ENCODE results near the gene SLC49A3.

GRCh38 chr4:648579-649292, 40.2 kb downstream of the SLC49A3 start:
- TF ChIP-seq CTCF (IDR thresholded peaks at IDR 0.05), result no peak
- no peak for TF ChIP-seq POLR2A (IDR thresholded peaks at IDR 0.05)
